ENCODE measurements around the gene DOCK2. TPM values are rescaled to one million over a fixed set of nuclear protein-coding genes. Genes with fewer than 3 reads are reported as not detected.

The DOCK2 gene
- total and polyA plus RNA-seq, 2 of the 8 experiments (the other 6 are each of a cell fraction or from before 2014, with no cell fraction given), result 3.9 to 5.7 TPM

DNA sequence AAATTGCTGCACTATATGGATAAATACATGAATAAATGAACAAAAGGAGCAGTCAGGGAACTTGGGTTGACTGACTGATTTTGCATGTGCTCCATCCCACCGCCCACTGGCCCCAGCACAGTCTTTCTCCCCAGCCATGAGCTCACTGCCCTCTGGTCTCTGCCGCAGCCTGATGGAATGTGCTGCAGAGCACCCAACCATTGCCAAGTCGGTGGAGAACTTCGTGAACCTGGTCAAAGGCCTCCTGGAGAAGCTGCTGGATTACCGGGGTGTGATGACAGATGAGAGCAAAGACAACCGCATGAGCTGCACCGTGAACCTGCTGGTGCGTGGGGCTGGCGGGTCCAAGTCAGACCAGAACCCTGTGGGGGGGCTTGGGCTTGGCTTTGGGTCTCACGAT is 397.2 kb downstream of the DOCK2 start:
- H3K9me3 ChIP-seq (ENCODE audit: insufficient read depth in 2 of 2, low read depth in 1 of 2, low read length in 1 of 2), result no peaks in the 10 kb centered on the region
- H3K79me2 ChIP-seq (ENCODE audit: control insufficient read depth in 1 of 2, insufficient read depth in 2 of 2, low read length in 2 of 2), result no peaks in the 10 kb centered on the region
- H3K27ac ChIP-seq (ENCODE audit: low read depth, low read length), result no peak overlapping the region
- no peak overlapping the region for H2AK5ac ChIP-seq (ENCODE audit: low read depth, low read length)
- H3K79me1 ChIP-seq (ENCODE audit: low read depth, low read length), result no peaks in the 10 kb centered on the region
- DNase-seq (ENCODE audit: low read depth in 1 of 2, low spot score in 2 of 2) (no peak), FAIRE-seq (no peak)
- H3K4me2 ChIP-seq (ENCODE audit: insufficient read depth in 1 of 2, low read depth in 2 of 2, low read length in 2 of 2), result no peak overlapping the region
- 95% methylated on average over 10 of the region's 10 CpGs; no CpG with 5 or more reads in 1 of the 2 experiments for WGBS, 2 experiments (ENCODE audit: extremely low coverage in 1 of 2, insufficient coverage in 1 of 2, insufficient read length in 1 of 2, insufficient replicate concordance in 2 of 2, low coverage in 1 of 2, low lambda C conversion rate in 2 of 2, missing lambda C conversion rate in 1 of 2)
- ChIA-PET POLR2A (ENCODE audit: partially characterized antibody) (no interaction called here), CTCF (ENCODE audit: partially characterized antibody) (interaction anchor here (0.7 to 1.9 kb wide), 3 partner anchors 15 to 54 kb away, joined by 3 to 5 read pairs (median 3); partner anchors contain the start of gene INSYN2B)
- no peak overlapping the region for H3K4me3 ChIP-seq (ENCODE audit: extremely low read depth in 1 of 4, insufficient read depth in 2 of 4, low read depth in 3 of 4, low read length in 4 of 4)
- H3K9ac ChIP-seq (replicated peaks in 1 of 4; ENCODE audit: extremely low read depth in 1 of 4, low read depth in 3 of 4, low read length in 3 of 4), result no peak overlapping the region
- no peak overlapping the region for H2BK20ac ChIP-seq (ENCODE audit: low read length)
- no peaks in the 10 kb centered on the region for H3K27me3 ChIP-seq (replicated peaks in 1 of 4; ENCODE audit: control insufficient read depth in 3 of 4, extremely low read depth in 1 of 4, insufficient read depth in 3 of 4, low read length in 3 of 4)
- H3K23ac ChIP-seq (ENCODE audit: insufficient read length), result no peak overlapping the region
- H3K4ac ChIP-seq (replicated peaks; ENCODE audit: insufficient read length, low read depth, low read length), result no peak overlapping the region
- no peak overlapping the region for H4K91ac ChIP-seq (replicated peaks; ENCODE audit: insufficient read length, low read length)
- H3K23me2 ChIP-seq (ENCODE audit: low read depth, low read length), result no peaks in the 10 kb centered on the region
- H3K4me1 ChIP-seq (replicated peaks in 1 of 4; ENCODE audit: control insufficient read depth in 3 of 4, insufficient read depth in 4 of 4, low read length in 3 of 4), result no peaks in the 10 kb centered on the region
- no peak overlapping the region for H2BK15ac ChIP-seq (ENCODE audit: low read length)
- H2BK120ac ChIP-seq (replicated peaks; ENCODE audit: low read depth, low read length), result no peak overlapping the region
- H3K18ac ChIP-seq (ENCODE audit: extremely low read depth, low read length), result no peak overlapping the region
- no peak overlapping the region for H2BK5ac ChIP-seq (ENCODE audit: low read depth, low read length)
- H3K36me3 ChIP-seq (ENCODE audit: control insufficient read depth in 2 of 4, insufficient read depth in 4 of 4, low read length in 3 of 4), result no peaks in the 10 kb centered on the region
- H4K8ac ChIP-seq (ENCODE audit: extremely low read depth, insufficient read depth, low read length), result no peak overlapping the region
- H2BK12ac ChIP-seq (ENCODE audit: low read depth, low read length), result no peak overlapping the region
- no peak overlapping the region for H2AFZ ChIP-seq (ENCODE audit: low read length)
- no peaks in the 10 kb centered on the region for H4K20me1 ChIP-seq (replicated peaks in 1 of 2; ENCODE audit: control insufficient read depth in 1 of 2, insufficient read depth in 2 of 2, low read length in 2 of 2)
- H3K14ac ChIP-seq (ENCODE audit: insufficient read length), result no peak overlapping the region
- H4K5ac ChIP-seq (ENCODE audit: insufficient read length, low read depth, low read length), result no peak overlapping the region
- H3K56ac ChIP-seq (replicated peaks; ENCODE audit: insufficient read length, low read depth, low read length), result no peak overlapping the region
- TF ChIP-seq RXRA (IDR thresholded peaks at IDR 0.05; ENCODE audit: insufficient read depth, low read depth, low read length) (no peak), TEAD4 (IDR thresholded peaks at IDR 0.05; ENCODE audit: low read depth, low read length) (no peak), TAF1 (IDR thresholded peaks at IDR 0.05; ENCODE audit: low read depth, low read length) (no peak), CEBPB (IDR thresholded peaks at IDR 0.05; ENCODE audit: low read depth, low read length) (no peak), TCF12 (IDR thresholded peaks at IDR 0.05; ENCODE audit: low read depth, low read length) (no peak), POLR2AphosphoS5 (IDR thresholded peaks at IDR 0.05; ENCODE audit: low read depth, low read length) (no peak), NRF1 (IDR thresholded peaks at IDR 0.05; ENCODE audit: low read depth, low read length) (no peak), CREB1 (IDR thresholded peaks at IDR 0.05) (no peak), GTF2F1 (IDR thresholded peaks at IDR 0.05; ENCODE audit: borderline replicate concordance, low read depth, low read length) (no peak), CTBP2 (IDR thresholded peaks at IDR 0.05; ENCODE audit: borderline replicate concordance, insufficient read depth, insufficient read length, low read length) (no peak), SIX5 (IDR thresholded peaks at IDR 0.05; ENCODE audit: low read depth, low read length) (no peak), SIN3A (conservative IDR thresholded peaks at IDR 0.05 in 1 of 2, IDR thresholded peaks at IDR 0.05 in 1 of 2; ENCODE audit: low read depth in 1 of 2, low read length in 2 of 2) (no peak), MAFK (IDR thresholded peaks at IDR 0.05; ENCODE audit: low read depth, low read length) (no peak)
- TF ChIP-seq, protein P1, sequence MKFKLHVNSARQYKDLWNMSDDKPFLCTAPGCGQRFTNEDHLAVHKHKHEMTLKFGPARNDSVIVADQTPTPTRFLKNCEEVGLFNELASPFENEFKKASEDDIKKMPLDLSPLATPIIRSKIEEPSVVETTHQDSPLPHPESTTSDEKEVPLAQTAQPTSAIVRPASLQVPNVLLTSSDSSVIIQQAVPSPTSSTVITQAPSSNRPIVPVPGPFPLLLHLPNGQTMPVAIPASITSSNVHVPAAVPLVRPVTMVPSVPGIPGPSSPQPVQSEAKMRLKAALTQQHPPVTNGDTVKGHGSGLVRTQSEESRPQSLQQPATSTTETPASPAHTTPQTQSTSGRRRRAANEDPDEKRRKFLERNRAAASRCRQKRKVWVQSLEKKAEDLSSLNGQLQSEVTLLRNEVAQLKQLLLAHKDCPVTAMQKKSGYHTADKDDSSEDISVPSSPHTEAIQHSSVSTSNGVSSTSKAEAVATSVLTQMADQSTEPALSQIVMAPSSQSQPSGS (IDR thresholded peaks at IDR 0.05; ENCODE audit: low read length), result no peak
